ENCODE results near the gene WIPI1. TPM values are rescaled to one million over a fixed set of nuclear protein-coding genes. Genes with fewer than 3 reads are reported as not detected.
"Not testable (repeated sequence)": the region's sequence is repeated elsewhere in the genome, so short reads cannot be mapped to it uniquely, and the experiment has no call there.

Gene WIPI1, protein sequence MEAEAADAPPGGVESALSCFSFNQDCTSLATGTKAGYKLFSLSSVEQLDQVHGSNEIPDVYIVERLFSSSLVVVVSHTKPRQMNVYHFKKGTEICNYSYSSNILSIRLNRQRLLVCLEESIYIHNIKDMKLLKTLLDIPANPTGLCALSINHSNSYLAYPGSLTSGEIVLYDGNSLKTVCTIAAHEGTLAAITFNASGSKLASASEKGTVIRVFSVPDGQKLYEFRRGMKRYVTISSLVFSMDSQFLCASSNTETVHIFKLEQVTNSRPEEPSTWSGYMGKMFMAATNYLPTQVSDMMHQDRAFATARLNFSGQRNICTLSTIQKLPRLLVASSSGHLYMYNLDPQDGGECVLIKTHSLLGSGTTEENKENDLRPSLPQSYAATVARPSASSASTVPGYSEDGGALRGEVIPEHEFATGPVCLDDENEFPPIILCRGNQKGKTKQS
- total RNA-seq (2014; rRNA removed; shearing (Covaris generic)) = 44.1 and 49.5 TPM in 2 replicates

DNA sequence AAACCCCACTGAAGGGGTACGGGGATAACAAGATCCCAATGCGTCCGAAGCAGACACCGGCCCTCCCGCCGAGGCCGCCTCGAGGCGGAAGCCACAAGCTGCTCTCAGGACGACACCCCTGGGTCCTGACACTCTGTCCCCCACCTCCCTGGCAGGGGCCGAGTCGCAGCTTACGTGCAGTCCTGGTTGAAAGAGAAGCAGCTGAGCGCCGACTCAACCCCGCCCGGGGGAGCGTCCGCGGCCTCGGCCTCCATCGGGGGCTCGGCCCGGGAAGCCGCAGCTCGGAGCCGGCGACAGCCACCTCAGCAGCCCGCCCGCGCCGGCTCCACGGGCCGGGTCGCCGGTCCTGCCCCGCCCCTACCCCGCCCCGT, at the start of gene WIPI1:
WIPI1 (minus strand) TSS at position 329 of the 371 bp plus-strand sequence; CDS start at position 254, 75 bp downstream.
- no peak for DNase-seq (ENCODE audit: low read depth)

DNA sequence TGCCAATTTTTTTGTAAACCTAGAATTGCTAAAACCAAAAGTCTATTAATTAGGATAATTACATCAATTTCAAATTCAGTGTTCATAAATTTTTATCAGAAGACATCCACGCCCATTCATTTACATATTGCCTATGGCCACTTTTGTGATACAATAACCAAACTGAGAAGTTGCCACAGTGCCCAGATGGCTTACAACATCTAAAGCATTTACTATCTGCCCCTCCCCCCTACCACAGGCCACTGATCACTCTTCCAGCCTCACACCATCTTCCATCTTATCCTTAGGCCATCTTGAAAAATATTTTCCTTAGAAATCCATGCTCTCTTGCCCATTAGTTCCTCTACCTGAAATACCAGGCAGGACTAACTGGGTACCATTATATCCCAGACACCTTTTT, 48.7 kb upstream of the WIPI1 start:
- no peak for DNase-seq (ENCODE audit: low read depth)

DNA sequence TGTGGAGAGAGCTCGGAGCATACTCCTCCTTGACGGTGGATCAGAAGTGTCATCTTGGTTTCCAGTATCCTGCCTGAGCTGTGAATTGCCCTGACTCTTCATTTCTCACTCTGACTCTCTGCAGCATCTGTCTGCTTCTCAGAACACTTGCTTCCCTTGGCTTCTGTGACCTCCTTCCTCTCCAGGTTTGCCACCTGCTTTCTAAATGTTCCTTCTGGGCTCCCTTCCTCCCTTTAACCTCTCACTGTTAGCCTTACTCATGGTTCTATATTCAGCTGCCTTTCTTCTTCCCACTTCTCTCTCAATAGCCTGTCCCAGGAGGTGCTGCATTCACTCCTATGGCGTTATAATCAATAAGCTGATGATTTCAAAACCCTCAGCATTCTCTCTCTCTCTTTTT, 43.8 kb upstream of the WIPI1 start:
- no peak for DNase-seq (ENCODE audit: low read depth)

DNA sequence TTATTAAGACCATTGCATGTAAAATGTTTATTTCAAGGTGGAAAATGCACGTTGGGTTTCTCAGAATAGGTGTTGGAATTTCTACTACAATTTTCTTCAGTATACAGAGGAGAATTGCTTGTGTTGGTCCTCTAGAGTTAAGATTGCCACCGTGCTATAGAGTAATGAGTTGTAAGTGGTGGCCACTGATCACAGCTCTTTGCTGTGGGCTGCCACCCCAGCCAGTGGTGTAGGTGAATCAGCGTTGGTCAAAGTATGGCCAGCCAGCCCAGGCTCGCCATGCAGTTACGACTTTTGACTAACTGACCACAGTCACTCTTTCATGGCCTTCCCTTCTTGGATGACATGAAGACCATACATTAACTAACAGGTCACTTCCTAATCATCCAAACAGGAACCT, 42.3 kb upstream of the WIPI1 start:
- DNase-seq (ENCODE audit: low read depth) = no peak

DNA sequence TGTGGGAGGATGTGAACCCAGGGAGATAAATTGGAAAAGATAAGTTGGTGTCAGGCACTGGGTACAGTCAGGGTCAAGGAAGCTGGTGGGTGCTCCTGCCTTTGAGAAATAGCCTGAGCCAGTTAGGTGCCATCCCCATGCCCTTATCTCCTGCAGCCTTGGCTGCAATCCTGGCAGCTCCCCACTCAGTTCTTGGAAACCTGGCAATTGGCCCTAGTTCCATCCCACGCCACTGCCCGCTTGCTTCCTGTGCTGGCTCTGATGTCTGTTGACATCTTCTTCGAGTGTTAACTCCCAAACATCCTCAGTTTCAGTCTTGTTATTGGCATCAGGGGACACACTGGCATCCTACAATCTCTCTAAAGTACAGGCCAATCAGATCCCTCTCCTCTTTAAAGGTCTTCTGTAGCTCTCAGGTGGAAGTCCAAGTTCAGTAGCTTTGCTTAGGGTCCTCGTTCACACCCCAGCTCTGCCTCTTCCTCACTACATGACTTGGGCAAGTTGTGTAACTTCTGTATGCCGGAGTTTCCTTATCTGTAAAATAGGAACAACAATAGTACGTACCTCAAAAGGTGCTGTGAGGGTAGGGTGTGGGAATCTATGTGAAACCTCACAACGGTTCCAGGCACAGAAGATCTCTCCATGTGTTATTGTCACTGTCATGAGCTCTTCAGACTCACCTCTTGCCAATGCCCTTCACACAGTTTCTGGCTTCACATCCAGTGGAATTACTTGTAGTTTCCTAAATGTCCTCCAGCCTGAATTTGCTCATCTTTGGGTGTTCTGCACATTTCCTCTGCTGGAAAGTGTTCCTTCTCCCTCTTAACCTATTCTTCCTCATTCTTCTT, 41.4 kb upstream of the WIPI1 start:
- DNase-seq (ENCODE audit: low read depth) = peak; percentile 29

DNA sequence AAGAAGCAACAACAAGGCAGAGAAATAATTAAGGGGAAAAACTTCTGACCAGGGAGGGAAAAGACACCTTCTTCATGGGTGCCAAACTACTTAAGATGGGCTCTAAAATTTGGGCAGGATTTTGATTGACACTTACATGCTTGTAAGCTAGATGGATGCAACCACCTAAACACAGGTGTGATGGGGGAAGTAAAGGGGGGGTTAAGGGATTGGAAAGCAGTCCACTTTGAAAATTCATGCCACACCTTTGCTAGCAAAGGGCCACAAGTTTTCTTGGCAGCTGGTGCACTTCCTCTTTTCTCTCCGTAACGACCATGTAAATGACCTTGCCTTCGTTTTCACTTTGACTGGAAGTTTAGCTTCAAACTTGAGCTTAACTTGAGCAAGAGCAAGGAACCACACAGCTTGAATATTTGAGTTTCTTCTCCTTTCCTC, 40.6 kb upstream of the WIPI1 start:
- DNase-seq (ENCODE audit: low read depth) = no peak

DNA sequence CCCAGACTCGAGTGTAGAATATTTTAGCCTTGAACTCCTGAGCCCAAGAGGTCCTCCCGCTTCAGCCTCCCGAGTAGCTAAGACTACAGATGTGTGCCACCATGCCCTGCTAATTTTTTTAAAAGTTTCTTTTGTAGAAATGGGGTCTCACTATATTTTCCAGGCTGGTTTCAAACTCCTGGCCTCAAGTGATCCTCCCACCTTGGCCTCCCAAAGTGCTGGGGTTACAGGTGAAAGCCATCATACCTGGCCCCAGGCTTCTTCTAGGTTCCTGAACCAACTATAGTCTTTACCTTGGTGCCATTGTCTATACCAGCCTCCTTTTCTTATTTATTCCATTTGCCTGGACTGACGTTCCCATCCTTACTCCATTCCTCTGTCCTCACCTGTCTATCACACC, 37.8 kb upstream of the WIPI1 start:
- no peak for DNase-seq (ENCODE audit: low read depth)

DNA sequence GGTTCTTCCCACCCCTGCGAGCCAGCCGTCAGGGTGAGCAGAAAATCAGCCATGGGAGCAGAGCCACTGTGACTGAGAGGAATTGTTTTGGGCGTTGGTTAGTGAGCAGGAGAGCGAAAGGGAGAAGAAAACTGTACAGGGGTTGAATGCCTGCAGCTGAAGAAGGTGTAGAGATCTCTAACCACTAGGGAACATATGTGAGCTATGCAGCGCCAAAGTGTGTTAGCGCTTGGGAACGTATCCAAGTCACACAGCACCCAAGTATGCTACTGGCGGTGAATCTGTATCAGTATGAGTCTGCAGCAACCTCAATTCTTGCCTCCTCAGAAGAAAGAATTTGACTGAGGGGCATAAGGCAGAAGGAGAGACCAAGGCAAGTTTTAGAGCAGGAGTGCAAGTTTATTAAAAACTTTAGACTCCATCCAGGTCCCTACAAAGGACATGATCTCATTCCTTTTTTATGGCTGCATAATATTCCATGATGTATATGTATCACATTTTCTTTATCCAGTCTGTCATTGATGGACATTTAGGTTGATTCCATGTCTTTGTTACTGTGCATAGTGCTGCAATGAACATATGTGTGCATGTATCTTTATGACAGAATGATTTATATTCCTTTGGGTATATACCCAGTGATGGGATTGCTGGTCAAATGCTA, 35.2 kb upstream of the WIPI1 start:
- DNase-seq (ENCODE audit: low read depth) = not testable (repeated sequence)

DNA sequence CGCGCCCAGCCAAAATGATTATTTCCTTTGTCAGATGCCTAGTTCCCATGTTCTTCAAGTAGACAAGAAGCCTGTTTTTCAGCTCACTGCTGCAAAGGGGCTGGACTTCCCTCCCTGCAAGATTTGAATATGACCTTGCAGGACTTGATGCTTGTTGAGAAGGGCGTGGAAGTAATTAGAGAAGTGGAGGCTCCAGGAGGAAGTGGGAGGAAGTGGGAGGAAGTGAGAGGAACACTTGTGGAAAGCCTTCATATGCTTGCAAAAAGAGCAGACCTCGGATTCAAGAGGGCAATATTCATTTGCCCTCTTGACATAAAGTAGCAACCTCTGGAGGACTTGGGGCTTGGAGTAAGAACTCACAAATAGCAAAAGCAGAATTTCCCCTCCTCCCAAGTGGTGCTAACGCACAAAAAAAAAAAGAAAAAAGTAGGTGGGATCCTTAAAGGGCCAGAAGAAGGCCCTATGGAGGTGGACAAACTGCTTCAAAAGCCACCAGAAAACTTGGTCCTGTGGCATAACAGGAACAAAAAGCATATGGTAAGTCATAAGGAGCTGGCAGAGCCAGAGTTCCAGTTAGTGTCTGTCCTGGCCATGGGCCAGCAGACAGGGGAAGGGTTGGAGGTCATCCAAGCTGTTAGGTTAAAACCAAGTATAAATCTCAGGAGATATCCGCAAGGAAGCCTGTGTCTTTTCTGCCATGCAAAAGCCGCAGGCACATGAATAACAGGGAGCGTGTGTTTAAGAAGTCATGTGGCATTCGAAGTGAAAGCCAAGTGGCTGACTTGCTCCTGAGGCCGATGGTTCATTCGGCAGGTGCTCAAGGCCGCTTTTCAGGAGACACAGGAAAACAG, 34.3 kb upstream of the WIPI1 start:
- DNase-seq (ENCODE audit: low read depth) = peak; percentile 39

DNA sequence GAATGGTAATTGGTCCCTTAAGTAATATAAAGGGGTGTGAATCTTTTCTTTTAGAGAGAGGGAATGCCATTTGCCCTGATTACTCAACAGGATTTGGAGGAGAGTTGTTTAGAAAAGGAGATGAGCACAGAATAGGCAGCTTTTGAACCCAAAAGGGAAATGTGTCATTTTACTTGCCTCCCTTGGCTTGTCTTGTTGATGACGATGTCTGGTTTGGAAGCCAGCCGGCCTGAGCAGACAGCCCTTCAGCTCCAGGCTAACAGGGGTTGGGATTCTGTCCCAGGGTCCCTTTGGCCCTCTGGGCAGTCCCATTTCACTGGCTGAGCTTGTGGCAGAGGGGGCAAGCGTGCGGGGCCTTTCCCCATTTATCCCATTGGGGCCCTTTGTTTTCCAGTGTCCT, 32.6 kb upstream of the WIPI1 start:
- DNase-seq (ENCODE audit: low read depth) = no peak

DNA sequence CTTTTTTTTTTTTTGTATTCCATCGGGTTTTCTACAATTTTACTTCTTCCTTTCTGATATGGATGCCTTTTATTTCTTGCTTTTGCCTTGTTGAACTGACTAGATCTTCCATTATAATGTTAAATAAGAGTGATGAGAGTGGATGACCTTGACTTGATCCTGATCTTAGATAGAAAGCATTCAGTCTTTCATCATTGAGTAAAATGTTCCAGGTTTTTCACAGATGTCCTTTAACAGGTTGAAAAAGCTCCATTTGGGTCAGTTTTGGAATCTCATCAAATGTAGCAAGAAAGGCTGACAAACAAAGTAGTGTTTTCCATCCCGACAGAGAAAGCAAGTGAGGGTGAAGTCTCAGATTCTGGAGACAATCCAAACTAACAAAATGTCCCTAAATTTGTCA, 27.2 kb upstream of the WIPI1 start:
- DNase-seq (ENCODE audit: low read depth) = no peak

DNA sequence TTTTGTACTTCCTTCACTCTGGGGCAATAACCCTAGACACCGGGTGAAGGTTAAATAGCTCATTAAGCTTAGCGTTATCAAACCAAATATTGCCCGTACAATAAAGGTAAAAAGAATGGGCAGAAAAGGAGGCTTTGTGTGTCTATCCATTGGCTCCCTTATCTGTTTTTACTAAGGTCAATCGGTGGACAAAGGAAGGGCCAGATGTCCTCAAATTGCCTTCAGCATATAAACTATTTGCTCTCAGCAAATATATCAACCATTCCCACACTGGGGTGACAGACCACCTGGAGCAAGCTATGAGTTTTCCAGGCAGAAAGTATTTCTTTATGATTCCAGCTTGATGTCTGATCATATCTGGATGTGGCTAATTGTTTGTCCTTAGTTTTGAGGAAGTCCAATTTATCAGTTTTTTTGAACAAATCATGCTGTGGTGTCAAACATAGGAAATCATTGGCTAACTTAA, 25.3 kb upstream of the WIPI1 start:
- DNase-seq (ENCODE audit: low read depth) = no peak

DNA sequence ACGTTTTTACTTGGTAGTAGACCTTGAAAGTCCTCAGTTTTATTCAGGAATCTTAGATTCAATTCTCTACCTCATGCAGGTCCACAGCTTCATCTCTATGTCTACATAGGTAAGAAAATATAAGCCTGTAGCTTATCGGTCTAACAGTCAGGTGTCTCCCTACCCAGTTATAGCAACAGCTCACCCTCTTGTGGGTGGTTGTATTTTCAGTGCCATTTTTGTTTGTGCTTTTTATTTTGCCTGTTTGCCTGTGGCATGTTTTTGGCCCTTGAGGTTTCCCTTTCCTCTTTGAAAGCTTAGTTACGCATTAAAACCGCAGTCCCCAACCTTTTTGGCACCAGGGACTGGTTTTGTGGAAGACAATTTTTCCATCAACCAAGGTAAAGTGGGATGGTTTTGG, 23.6 kb upstream of the WIPI1 start:
- no peak for DNase-seq (ENCODE audit: low read depth)

DNA sequence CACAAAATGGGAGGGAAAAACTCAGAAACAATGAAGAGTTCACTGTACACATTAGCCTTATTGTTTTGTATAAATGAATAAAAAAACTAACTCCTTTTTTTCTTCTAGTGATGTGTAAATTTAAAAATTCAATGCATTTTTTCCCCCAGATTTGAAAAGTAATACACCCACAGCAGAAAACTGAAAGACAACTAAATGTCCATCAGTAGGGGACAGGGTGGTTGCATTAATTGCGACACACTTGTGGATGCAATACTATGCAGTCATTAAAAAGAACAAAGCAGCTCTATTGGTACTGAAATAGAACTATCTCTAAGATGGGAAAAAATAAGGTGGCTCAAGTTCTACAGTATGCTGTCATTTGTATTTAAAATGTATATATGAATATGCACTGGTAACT, 13.7 kb upstream of the WIPI1 start:
- DNase-seq (ENCODE audit: low read depth) = no peak

DNA sequence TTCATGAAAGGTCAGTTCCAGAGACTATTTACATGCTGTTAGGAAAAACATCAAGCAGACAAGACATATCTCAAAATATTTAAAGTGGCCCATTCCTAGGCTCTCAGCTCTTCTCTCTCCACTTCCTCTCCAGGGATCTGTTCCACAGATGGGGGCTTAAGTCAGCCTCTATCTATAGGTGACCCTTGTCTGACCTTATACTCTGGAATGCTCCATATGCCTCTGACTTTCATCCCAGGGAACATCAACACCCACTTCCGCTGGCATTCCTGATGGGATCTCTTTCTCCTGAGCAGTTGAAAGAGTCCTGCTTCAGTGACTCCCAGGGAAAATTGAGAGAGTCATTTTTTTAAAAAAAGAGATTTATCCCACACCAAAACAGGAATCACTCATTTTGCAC, 11.5 kb upstream of the WIPI1 start:
- DNase-seq (ENCODE audit: low read depth) = peak; percentile 56

DNA sequence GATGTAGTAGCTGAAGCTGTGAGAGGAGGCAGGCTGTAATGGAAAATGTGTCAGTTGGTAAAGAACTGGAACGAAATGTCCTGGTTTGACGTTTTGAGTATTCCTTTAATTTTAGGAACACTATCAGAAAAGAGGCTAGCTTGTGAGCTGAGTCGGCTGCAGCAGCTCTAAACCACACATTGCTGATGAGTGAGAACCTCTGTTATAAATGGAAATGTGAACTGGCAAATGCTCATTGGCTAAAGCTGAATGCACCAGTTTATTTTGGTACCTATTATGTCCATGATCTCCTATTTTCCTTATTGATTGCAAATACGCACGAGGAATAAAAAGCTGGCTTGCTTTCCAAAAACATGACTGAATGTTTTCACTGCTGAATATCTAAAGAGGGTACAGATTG, 11.0 kb upstream of the WIPI1 start:
- peak; percentile 19 for DNase-seq (ENCODE audit: low read depth)

DNA sequence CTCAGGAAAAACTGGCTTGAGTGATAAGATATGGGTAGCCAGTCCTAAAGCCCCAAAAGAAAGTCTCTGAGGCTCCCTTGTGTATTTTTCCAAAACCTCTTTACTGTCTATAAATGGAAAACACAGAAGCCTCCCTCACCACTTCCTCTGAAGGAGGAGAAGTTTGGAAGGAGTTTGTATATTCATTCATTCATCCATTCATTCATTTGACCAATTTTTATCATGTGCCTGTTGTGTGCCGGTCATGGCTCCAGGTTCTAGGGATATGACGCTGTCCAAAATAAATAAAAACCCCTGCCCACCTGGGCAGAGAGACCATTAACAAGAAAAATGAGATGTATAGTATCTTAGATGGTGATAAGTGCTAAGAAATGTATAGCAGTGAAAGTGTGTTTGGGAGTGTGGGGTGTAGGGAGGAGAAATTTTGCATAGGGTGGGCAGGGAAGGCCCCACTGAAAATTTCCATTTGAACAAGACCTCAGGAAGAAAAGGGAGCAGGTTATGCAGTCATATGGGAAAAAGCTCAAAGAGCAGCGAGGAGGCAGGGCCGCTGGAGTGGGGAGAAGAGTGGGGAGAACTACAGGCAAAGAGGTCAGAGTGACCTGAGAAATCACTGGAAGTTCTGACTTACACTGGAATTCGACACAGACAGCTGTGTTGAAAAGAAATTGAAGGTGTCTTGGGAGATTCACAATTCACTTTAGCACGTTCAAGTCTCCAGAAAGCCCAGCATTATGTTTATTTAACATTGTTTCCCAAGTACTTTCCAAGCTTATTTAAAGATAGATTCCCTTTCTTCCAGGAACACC, 6.1 kb upstream of the WIPI1 start:
- DNase-seq (ENCODE audit: low read depth) = no peak

DNA sequence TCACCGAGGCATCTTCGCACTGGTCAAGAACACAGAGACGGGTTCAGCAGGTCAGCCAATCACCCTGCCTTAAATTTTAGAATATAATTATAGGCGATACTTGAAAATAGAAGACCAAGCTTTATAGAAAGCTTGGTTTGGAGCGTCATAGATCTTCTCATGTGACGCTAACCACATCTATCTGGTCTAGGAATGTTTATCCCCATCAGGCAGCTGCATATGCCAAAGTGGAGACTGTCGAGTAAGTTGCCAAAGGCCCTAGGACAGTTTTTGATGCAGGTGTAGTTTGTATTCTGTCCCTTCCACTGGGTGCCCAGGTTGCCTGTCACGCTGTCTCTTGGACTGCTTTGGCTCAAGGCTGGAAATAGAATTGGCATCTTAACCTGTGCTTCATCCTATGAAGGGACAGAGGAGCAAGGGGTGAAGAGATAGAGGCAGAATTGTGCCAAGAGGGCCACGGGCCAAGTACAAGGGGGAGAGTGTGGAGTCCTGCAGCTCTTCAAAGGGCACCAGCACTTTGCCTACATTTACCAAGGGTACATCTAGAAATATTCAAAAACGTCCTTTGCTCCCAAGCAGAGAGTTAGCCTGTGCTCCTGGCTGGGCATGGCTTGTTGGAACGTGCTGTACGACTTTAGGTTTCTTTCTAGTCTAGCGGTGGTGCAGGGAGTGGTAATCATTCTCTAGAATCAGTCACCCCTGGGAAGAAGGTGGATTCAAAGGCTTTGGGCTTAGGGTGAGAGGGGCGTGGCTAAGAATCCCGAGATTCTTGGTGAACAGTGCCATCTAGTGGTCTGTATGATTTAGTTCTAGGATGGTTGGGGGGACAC, 5.3 kb upstream of the WIPI1 start:
- peak; percentile 75 for DNase-seq (ENCODE audit: low read depth)

DNA sequence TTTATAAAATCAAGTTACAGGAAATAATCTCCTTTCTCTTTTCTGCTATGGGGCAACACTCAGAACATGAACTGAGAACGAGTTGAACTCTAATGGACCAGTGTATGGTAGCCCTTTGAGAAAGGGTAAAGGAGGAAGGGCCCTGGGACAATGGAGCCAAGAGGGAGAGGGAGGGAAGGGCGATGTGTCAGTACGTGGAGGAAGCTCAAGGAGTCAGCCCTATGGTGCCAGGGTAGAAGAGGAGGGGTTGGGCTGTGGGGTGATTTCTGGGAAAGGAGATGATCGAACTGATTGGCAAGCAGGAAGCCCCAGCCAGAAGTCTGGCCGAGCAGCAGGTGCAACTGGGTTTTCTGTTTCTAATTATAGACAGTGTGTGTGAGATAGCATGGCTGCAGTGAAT, 4.3 kb upstream of the WIPI1 start:
- no peak for DNase-seq (ENCODE audit: low read depth)
